Right lobe of liver (tissue), 6 donors: ENCODE results near the gene MYO1D. TPM values are rescaled to one million over a fixed set of nuclear protein-coding genes. Genes with fewer than 3 reads are reported as not detected.

Experiments used
- ATAC-seq, 4 donors: fragments of 200-7000 bp; cut with Tn5 transposase; one replicate each; pipeline ENCODE4 v1.9.1; 2020; ENCODE audit warnings: mild to moderate bottlenecking in 4 of 4, moderate library complexity in 4 of 4
- DNase-seq, 3 donors: peaks; one replicate each; pipeline ENCODE4 v3.0.0-alpha.2; 2020
- H3K27ac ChIP-seq, 3 donors: fragments of 200-600 bp; one replicate each; pipeline ENCODE4 v1.8.0; 2022
- H3K27me3 ChIP-seq, 2 donors: fragments of 200-600 bp; one replicate each; pipeline ENCODE4 v1.8.0; 2022
- H3K36me3 ChIP-seq, 4 donors: fragments of 200-600 bp; sonication (generic) in 1 of 4; one replicate each; pipeline versions ENCODE4 v1.5.1 to v1.8.0; 2017 to 2022; ENCODE audit warnings: control low read depth in 1 of 4
- H3K4me1 ChIP-seq, 4 donors: fragments of 200-600 bp; sonication (generic) in 1 of 4; one replicate each; pipeline versions ENCODE4 v1.5.1 to v1.8.0; 2017 to 2022; ENCODE audit warnings: control low read depth in 1 of 4
- H3K4me3 ChIP-seq, 3 donors: fragments of 200-600 bp; one replicate each; pipeline ENCODE4 v1.8.0; 2022
- H3K9me3 ChIP-seq, 4 donors: fragments of 200-600 bp; sonication (generic) in 1 of 4; one replicate each; pipeline versions ENCODE4 v1.5.1 to v1.8.0; 2017 to 2022; ENCODE audit warnings: control low read depth in 1 of 4
- CTCF ChIP-seq, 4 donors: fragments of 200-600 bp in 3 of 4; fragments of 450-650 bp in 1 of 4; IDR thresholded peaks; one replicate each; pipeline versions ENCODE4 v1.5.1 to v1.8.0; 2016 to 2022; ENCODE audit warnings: antibody characterized with exemption in 4 of 4, mild to moderate bottlenecking in 2 of 4
- POLR2A ChIP-seq: fragments of 450-650 bp; IDR thresholded peaks from one replicate; pipeline ENCODE4 v1.6.1; 2017; ENCODE audit warnings: antibody characterized with exemption, mild to moderate bottlenecking
- WGBS: methylation state at CpG from one replicate; pipeline ENCODE4 v1.1.6; 2018; ENCODE audit warnings: low coverage, low lambda C conversion rate; ENCODE audit not compliant: insufficient coverage; ENCODE audit errors: missing lambda C conversion rate; 5-methylcytosine and 5-hydroxymethylcytosine counted together
- intact Hi-C, 2 donors: fragments of 100-400 bp; cut with DNase I; formaldehyde crosslinking; loops; one replicate each; pipeline versions ENCODE4 v1.11.2 to v1.14.1; 2022
- total RNA-seq, 6 experiments: library from RNA; depleted of rRNA in 2 of 6; stranded (reverse); fragments of >200 nt in 2 of 6; fragmentation: NEBNext Ultra II Directional in 3 of 6; extraction: Animal tissue kit (Norgen Biotek cat#: 25700) in 3 of 6; gene quantifications; one replicate each; pipeline versions ENCODE4 v1.1.0 to v1.2.4, GENCODE V29; 2016 to 2023
- donor health status: DM: no; HTN: yes; CAD: no.
- donor health status: DM: no; HTN: no; CAD: no.
- donor health status: DM: no; HTN: no; CAD: no.
- donor health status: DM: no; HTN: yes; CAD: no.
- donor health status: DM: no; HTN: yes; CAD: no.

MYO1D gene
- total RNA-seq, 6 experiments from 2014 or later = 17.6 to 25.7 (median 21.0) TPM

- no peak overlapping the region for H3K27ac ChIP-seq
- ATAC-seq (no peak), DNase-seq (no peak)
- no peaks in the 10 kb centered on the region for H3K27me3 ChIP-seq
- no peaks in the 10 kb centered on the region for H3K36me3 ChIP-seq
- 94% methylated on average over 3 of the region's 3 CpGs for WGBS
- no peak overlapping the region for H3K4me3 ChIP-seq
- no peak for TF ChIP-seq POLR2A
- TF ChIP-seq CTCF (IDR thresholded peaks at IDR 0.05) = no peak
- peaks cover 0 to 2% (median 0%) of the 10 kb centered on the region in 4 donors for H3K4me1 ChIP-seq
- H3K9me3 ChIP-seq = no peaks in the 10 kb centered on the region
- intact Hi-C loops = no loop called here
Measured at GRCh38 chr17:32634167-32634566, 242.8 kb downstream of the MYO1D start.

GRCh38 chr17:32631341-32632096 lies 245.4 kb downstream of the MYO1D start:
- no peak overlapping the region for H3K27ac ChIP-seq
- 71% methylated on average over 5 of the region's 6 CpGs for WGBS
- ATAC-seq = no peak

GRCh38 chr17:32629563-32630190 lies 247.2 kb downstream of the MYO1D start:
- Histone ChIP-seq H3K27me3 (no peaks in the 10 kb centered on the region), H3K27ac (peak overlapping the region in 1 of 3 donors; percentile 9), H3K4me1 (peaks cover 0 to 17% (median 5%) of the 10 kb centered on the region in 4 donors), H3K9me3 (no peaks in the 10 kb centered on the region), H3K4me3 (no peak overlapping the region), H3K36me3 (no peaks in the 10 kb centered on the region)
- ATAC-seq (peak in 2 of 4 donors; percentile 56 to 60), DNase-seq (no peak)
- TF ChIP-seq CTCF (IDR thresholded peaks at IDR 0.05) = no peak
- TF ChIP-seq POLR2A = no peak
- intact Hi-C loops = no loop called here
- 60% methylated on average over 10 of the region's 11 CpGs for WGBS

More at GRCh38 chr17:32631341-32632096, 245.4 kb downstream of the MYO1D start:
- TF ChIP-seq POLR2A (no peak), CTCF (IDR thresholded peaks at IDR 0.05) (no peak)
- H3K27me3 ChIP-seq = no peaks in the 10 kb centered on the region
- intact Hi-C loops = no loop called here
- H3K9me3 ChIP-seq = no peaks in the 10 kb centered on the region
- no peaks in the 10 kb centered on the region for H3K36me3 ChIP-seq
- peaks cover 0 to 17% (median 5%) of the 10 kb centered on the region in 4 donors for H3K4me1 ChIP-seq
- H3K4me3 ChIP-seq = no peak overlapping the region
- no peak for DNase-seq

GRCh38 chr17:32628271-32629044 lies 248.5 kb downstream of the MYO1D start:
- Histone ChIP-seq H3K9me3 (no peaks in the 10 kb centered on the region), H3K27ac (peak overlapping the region; percentile 8 to 30 (median 12)), H3K4me3 (no peak overlapping the region), H3K4me1 (peaks cover 0 to 17% (median 5%) of the 10 kb centered on the region in 4 donors), H3K36me3 (no peaks in the 10 kb centered on the region), H3K27me3 (no peaks in the 10 kb centered on the region)
- WGBS = 21% methylated on average over 4 of the region's 4 CpGs
- TF ChIP-seq CTCF (IDR thresholded peaks at IDR 0.05) = no peak
- TF ChIP-seq POLR2A = no peak
- peak; percentile 43 to 66 (median 54) for ATAC-seq
- intact Hi-C loops = no loop called here
- no peak for DNase-seq
